HG02840 (cell line): ENCODE results near the gene MET.
"Not testable (repeated sequence)": the region's sequence is repeated elsewhere in the genome, so short reads cannot be mapped to it uniquely, and the experiment has no call there.

Source experiments
- ATAC-seq: cut with Tn5 transposase; IDR thresholded peaks from one replicate; pipeline ENCODE4 v1.9.1; 2021; ENCODE audit warnings: mild to moderate bottlenecking, moderate library complexity, moderate number of reproducible peaks; ENCODE audit not compliant: unreplicated experiment, low FRiP score

MET gene

GRCh38 chr7:116671681-116672595 is at the start of gene MET:
TSS of gene MET (plus strand) at chr7:116672196. CDS start at chr7:116699085, 26,889 bp downstream.
- ATAC-seq = peak; percentile 93

GRCh38 chr7:116626886-116627285 is 45.1 kb upstream of the MET start:
- ATAC-seq = no peak

- ATAC-seq = no peak
Measured at GRCh38 chr7:116629051-116629463, 42.9 kb upstream of the MET start.

GRCh38 chr7:116630357-116630756 is 41.6 kb upstream of the MET start:
- peak; percentile 76 for ATAC-seq

- ATAC-seq = no peak
Measured at GRCh38 chr7:116630932-116631671, 40.9 kb upstream of the MET start.

- ATAC-seq = no peak
Measured at GRCh38 chr7:116631676-116632075, 40.3 kb upstream of the MET start.

GRCh38 chr7:116632384-116632783 is 39.6 kb upstream of the MET start:
- no peak for ATAC-seq

GRCh38 chr7:116633131-116633988 is 38.6 kb upstream of the MET start:
- peak; percentile 59 for ATAC-seq

GRCh38 chr7:116636997-116637396 is 35.0 kb upstream of the MET start:
- ATAC-seq = no peak

- ATAC-seq = not testable (repeated sequence)
Measured at GRCh38 chr7:116638592-116638991, 33.4 kb upstream of the MET start.

GRCh38 chr7:116641551-116642153 is 30.3 kb upstream of the MET start:
- no peak for ATAC-seq

- ATAC-seq = not testable (repeated sequence)
Measured at GRCh38 chr7:116643148-116643547, 28.8 kb upstream of the MET start.

GRCh38 chr7:116644628-116645027 is 27.4 kb upstream of the MET start:
- no peak for ATAC-seq

GRCh38 chr7:116647290-116647689 is 24.7 kb upstream of the MET start:
- no peak for ATAC-seq

GRCh38 chr7:116647861-116648260 is 24.1 kb upstream of the MET start:
- ATAC-seq = no peak

- no peak for ATAC-seq
Measured at GRCh38 chr7:116650436-116650835, 21.6 kb upstream of the MET start.

GRCh38 chr7:116652793-116653192 is 19.2 kb upstream of the MET start:
- ATAC-seq = no peak

- no peak for ATAC-seq
Measured at GRCh38 chr7:116653204-116653603, 18.8 kb upstream of the MET start.

- no peak for ATAC-seq
Measured at GRCh38 chr7:116653646-116654045, 18.4 kb upstream of the MET start.

- ATAC-seq = not testable (repeated sequence)
Measured at GRCh38 chr7:116659248-116659647, 12.7 kb upstream of the MET start.
